ENCODE data around the gene ELP5. TPM values are rescaled to one million over a fixed set of nuclear protein-coding genes. Genes with fewer than 3 reads are reported as not detected.

The ELP5 gene
- total and polyA plus RNA-seq, 2 of the 4 experiments (the other 2 are of a cell fraction): 39.3 to 46.6 TPM

GRCh38 chr17:7250695-7251627, 1.1 kb upstream of the ELP5 start:
- H3K9ac ChIP-seq (ENCODE audit: low read depth, low read length): peak overlapping the region; percentile 88
- no peaks in the 10 kb centered on the region for H3K9me3 ChIP-seq (ENCODE audit: control insufficient read depth, insufficient read depth, low read length)
- peak overlapping the region; percentile 50 for H3K56ac ChIP-seq (ENCODE audit: extremely low read depth, insufficient read depth, low read length)
- POLR2A ChIA-PET (ENCODE audit: unreplicated experiment): interaction anchor here (0.6 kb wide), 1 partner anchor 9 kb away, joined by 4 read pairs; the partner anchor contains the start of gene GABARAP
- peaks cover 9% of the 10 kb centered on the region; the same call in 1 of the 2 replicates for H4K20me1 ChIP-seq (ENCODE audit: insufficient read depth, low read length)
- CTCF ChIA-PET: no interaction called here
- dilution Hi-C loops (cut with HindIII; ENCODE audit: low sequenced_read_pairs, unreplicated experiment): no loop called here
- peak overlapping the region; percentile 60 for H2BK120ac ChIP-seq (ENCODE audit: low read depth, low read length)
- H3K14ac ChIP-seq (replicated peaks; ENCODE audit: low read depth, low read length): peak overlapping the region; percentile 91
- H2BK5ac ChIP-seq (ENCODE audit: low read depth, low read length, poor library complexity, severe bottlenecking): peak overlapping the region; percentile 87
- H2AFZ ChIP-seq (replicated peaks; ENCODE audit: low read length, poor library complexity): peak overlapping the region; percentile 71
- H4K91ac ChIP-seq (ENCODE audit: insufficient read depth, low read depth, low read length): peak overlapping the region; percentile 93
- no TSS peak for BruUV-seq (replicated peaks)
- peak; percentile 54; the same call in 1 of the 2 replicates for TF ChIP-seq MXI1 (IDR thresholded peaks at IDR 0.05; ENCODE audit: borderline replicate concordance, low read depth, low read length)
- no peak for TF ChIP-seq NFE2L2 (IDR thresholded peaks at IDR 0.05; ENCODE audit: low read depth, low read length)
- H3K4me2 ChIP-seq (ENCODE audit: low read depth, low read length): peak overlapping the region; percentile 99
- peak overlapping the region; percentile 62 for H3K4me3 ChIP-seq (ENCODE audit: insufficient read depth, low read depth, low read length)
- 2% methylated on average over 12 of the region's 55 CpGs; no CpG with 5 or more reads in 1 of the 2 experiments for WGBS, 2 experiments (ENCODE audit: extremely low coverage in 2 of 2, insufficient read length in 1 of 2)
- H2AK5ac ChIP-seq (ENCODE audit: low read depth, low read length): peak overlapping the region; percentile 95
- H3K27ac ChIP-seq (ENCODE audit: insufficient read depth, low read length): peak overlapping the region; percentile 93
- intact Hi-C loops (cut with micrococcal nuclease): no loop called here
- no peak overlapping the region for H2BK20ac ChIP-seq (ENCODE audit: low read depth, low read length)
- ATAC-seq (ENCODE audit: low read depth) (peak; percentile 1; the same call in 1 of the 2 replicates), DNase-seq (no peak)
- H3K79me1 ChIP-seq (ENCODE audit: low read depth in 1 of 2, low read length in 2 of 2): peaks cover 7 to 51% of the 10 kb centered on the region in 2 experiments; a peak in 3 of 4 replicates
- peaks cover 10% of the 10 kb centered on the region for H3K9me1 ChIP-seq (ENCODE audit: insufficient read depth, low read length)
- peak overlapping the region; percentile 89 to 94; a peak in 3 of 4 replicates for H4K8ac ChIP-seq (ENCODE audit: low read depth in 2 of 2, low read length in 2 of 2)
- H3K4ac ChIP-seq (ENCODE audit: low read depth, low read length): peak overlapping the region; percentile 96
- H2BK15ac ChIP-seq (ENCODE audit: low read depth, low read length): no peak overlapping the region
- peak overlapping the region; percentile 91 for H4K5ac ChIP-seq (ENCODE audit: low read depth, low read length)
- peaks cover 8% of the 10 kb centered on the region for H3K4me1 ChIP-seq (ENCODE audit: control insufficient read depth, insufficient read depth, low read length)
- peak overlapping the region; percentile 37; the same call in 1 of the 2 replicates for H3K18ac ChIP-seq (ENCODE audit: low read depth, low read length)
- H3K23ac ChIP-seq (ENCODE audit: low read depth, low read length): peak overlapping the region; percentile 93
- in situ Hi-C loops (cut with MboI; ENCODE audit: low sequenced_read_pairs): no loop called here
- no peaks in the 10 kb centered on the region for H3K27me3 ChIP-seq (ENCODE audit: control insufficient read depth, insufficient read depth, low read length)
- H2AK9ac ChIP-seq (replicated peaks; ENCODE audit: low read depth, low read length, poor library complexity): peak overlapping the region; percentile 99
- H3K36me3 ChIP-seq (ENCODE audit: control insufficient read depth, insufficient read depth, low read length): peaks cover 15% of the 10 kb centered on the region
